ENCODE data around the gene RRAD. TPM values are rescaled to one million over a fixed set of nuclear protein-coding genes. Genes with fewer than 3 reads are reported as not detected.
"Not testable (repeated sequence)": the region's sequence is repeated elsewhere in the genome, so short reads cannot be mapped to it uniquely, and the experiment has no call there.

Gene RRAD
- total and polyA plus RNA-seq, 2 donors (not counting 3 experiments of a cell fraction or from before 2014, with no cell fraction given): 0.22 to 0.48 TPM

DNA sequence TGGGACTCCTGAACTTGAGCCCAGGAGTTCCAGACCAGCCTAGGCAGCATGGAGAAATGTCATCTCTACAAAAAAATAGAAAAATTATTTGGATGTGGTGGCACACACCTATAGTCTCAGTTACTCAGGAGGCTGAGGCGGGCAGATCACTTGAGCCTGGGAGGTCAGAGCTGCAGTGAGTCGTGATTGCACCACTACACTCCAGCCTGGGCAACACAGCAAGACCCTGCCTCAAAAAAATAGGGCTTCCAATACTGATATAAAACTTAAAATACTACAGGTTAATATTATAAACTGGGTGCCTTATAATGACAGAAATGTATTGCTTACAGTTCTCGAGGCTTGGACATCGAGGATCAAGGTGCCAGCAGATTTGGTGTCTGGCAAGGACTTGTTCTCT, 20.6 kb upstream of the RRAD start:
- H3K4me1 ChIP-seq (ENCODE audit: control insufficient read depth, extremely low read depth, insufficient read depth, low read length): peaks cover 12% of the 10 kb centered on the region
- H3K36me3 ChIP-seq (ENCODE audit: control insufficient read depth in 2 of 2, extremely low read depth in 1 of 2, insufficient read depth in 2 of 2, low read length in 2 of 2): peaks cover 0 to 23% of the 10 kb centered on the region in 2 experiments
- no peak overlapping the region for H2AFZ ChIP-seq (ENCODE audit: low read depth, low read length)
- BruUV-seq (replicated peaks): no TSS peak
- CTCF ChIA-PET: interaction anchor here (0.5 to 3.4 kb wide), 4 partner anchors 8 to 448 kb away, joined by 3 to 18 read pairs (median 4); no protein-coding TSS in a partner anchor
- H3K9me3 ChIP-seq (replicated peaks; ENCODE audit: control insufficient read depth, insufficient read depth, low read length): no peaks in the 10 kb centered on the region
- POLR2A ChIA-PET: no interaction called here
- no peak overlapping the region for H3K4me2 ChIP-seq (ENCODE audit: insufficient read depth, low read length)
- dilution Hi-C loops (cut with MboI; ENCODE audit: extremely low pct_ligation_motif_present, low sequenced_read_pairs): no loop called here
- H3K4me3 ChIP-seq (replicated peaks in 1 of 3; ENCODE audit: insufficient read depth in 1 of 3, low read depth in 1 of 3, low read length in 3 of 3): no peak overlapping the region
- H3K9ac ChIP-seq (replicated peaks; ENCODE audit: extremely low read depth, insufficient read depth, low read length): no peak overlapping the region
- no peak for DNase-seq (ENCODE audit: low read depth, low spot score)
- intact Hi-C loops (cut with micrococcal nuclease): no loop called here
- H3K79me2 ChIP-seq (ENCODE audit: control insufficient read depth, insufficient read depth, low read length): no peaks in the 10 kb centered on the region
- peaks cover 4 to 10% of the 10 kb centered on the region in 2 experiments for H3K27me3 ChIP-seq (ENCODE audit: control insufficient read depth in 2 of 2, insufficient read depth in 2 of 2, low read length in 2 of 2)
- TF ChIP-seq POLR2A (IDR thresholded peaks at IDR 0.05; ENCODE audit: low read depth, low read length) (no peak), MYC (IDR thresholded peaks at IDR 0.05; ENCODE audit: low read depth, low read length) (no peak), POLR2AphosphoS5 (IDR thresholded peaks at IDR 0.05; ENCODE audit: insufficient read depth, low read depth, low read length) (no peak), JUN (IDR thresholded peaks at IDR 0.05; ENCODE audit: borderline replicate concordance, insufficient read depth, insufficient read length, low read depth) (no peak), GATA2 (IDR thresholded peaks at IDR 0.05; ENCODE audit: insufficient read depth, insufficient read length, low read depth, low read length) (no peak), FOS (IDR thresholded peaks at IDR 0.05; ENCODE audit: borderline replicate concordance, insufficient read depth, low read length) (no peak), EZH2 (IDR thresholded peaks at IDR 0.05; ENCODE audit: borderline replicate concordance, low read depth, low read length, severe bottlenecking) (no peak)
- TF ChIP-seq, protein P1, sequence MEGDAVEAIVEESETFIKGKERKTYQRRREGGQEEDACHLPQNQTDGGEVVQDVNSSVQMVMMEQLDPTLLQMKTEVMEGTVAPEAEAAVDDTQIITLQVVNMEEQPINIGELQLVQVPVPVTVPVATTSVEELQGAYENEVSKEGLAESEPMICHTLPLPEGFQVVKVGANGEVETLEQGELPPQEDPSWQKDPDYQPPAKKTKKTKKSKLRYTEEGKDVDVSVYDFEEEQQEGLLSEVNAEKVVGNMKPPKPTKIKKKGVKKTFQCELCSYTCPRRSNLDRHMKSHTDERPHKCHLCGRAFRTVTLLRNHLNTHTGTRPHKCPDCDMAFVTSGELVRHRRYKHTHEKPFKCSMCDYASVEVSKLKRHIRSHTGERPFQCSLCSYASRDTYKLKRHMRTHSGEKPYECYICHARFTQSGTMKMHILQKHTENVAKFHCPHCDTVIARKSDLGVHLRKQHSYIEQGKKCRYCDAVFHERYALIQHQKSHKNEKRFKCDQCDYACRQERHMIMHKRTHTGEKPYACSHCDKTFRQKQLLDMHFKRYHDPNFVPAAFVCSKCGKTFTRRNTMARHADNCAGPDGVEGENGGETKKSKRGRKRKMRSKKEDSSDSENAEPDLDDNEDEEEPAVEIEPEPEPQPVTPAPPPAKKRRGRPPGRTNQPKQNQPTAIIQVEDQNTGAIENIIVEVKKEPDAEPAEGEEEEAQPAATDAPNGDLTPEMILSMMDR (IDR thresholded peaks at IDR 0.05; ENCODE audit: extremely low read depth in 1 of 2, insufficient read depth in 1 of 2, low read depth in 1 of 2, low read length in 2 of 2): no peak
- TF ChIP-seq, protein P2, sequence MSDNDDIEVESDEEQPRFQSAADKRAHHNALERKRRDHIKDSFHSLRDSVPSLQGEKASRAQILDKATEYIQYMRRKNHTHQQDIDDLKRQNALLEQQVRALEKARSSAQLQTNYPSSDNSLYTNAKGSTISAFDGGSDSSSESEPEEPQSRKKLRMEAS (IDR thresholded peaks at IDR 0.05; ENCODE audit: insufficient read depth, insufficient read length): no peak
- no peaks in the 10 kb centered on the region for H3K9me1 ChIP-seq (replicated peaks; ENCODE audit: control insufficient read depth, extremely low read depth, insufficient read depth, low read length)
- FAIRE-seq: no peak
- H3K27ac ChIP-seq (ENCODE audit: insufficient read depth, low read depth, low read length): no peak overlapping the region
- no peaks in the 10 kb centered on the region for H4K20me1 ChIP-seq (replicated peaks; ENCODE audit: control insufficient read depth, extremely low read depth, insufficient read depth, low read length)

DNA sequence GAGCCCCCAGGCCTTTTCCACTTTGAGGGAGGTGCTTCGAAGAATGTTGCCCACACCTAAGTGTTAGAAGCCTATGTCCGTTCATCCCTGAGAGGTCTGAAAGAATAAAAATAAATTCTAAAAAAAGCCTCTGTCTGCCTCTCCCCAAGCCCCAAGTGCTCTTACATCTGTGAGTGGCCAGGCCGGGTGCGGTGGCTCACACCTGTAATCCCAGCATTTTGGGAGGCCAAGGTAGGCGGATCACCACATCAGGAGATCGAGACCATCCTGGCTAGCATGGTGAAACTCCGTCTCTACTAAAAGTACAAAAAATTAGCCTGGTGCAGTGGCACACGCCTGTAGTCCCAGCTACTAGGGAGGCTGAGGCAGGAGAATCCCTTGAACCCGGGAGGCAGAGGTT, 19.6 kb upstream of the RRAD start:
- H3K9me3 ChIP-seq (replicated peaks; ENCODE audit: control insufficient read depth, insufficient read depth, low read length); H3K4me2 ChIP-seq (ENCODE audit: insufficient read depth, low read length); H3K27ac ChIP-seq (ENCODE audit: insufficient read depth, low read depth, low read length); H2AFZ ChIP-seq (ENCODE audit: low read depth, low read length); H3K9me1 ChIP-seq (replicated peaks; ENCODE audit: control insufficient read depth, extremely low read depth, insufficient read depth, low read length); H3K79me2 ChIP-seq (ENCODE audit: control insufficient read depth, insufficient read depth, low read length); dilution Hi-C loops (cut with MboI; ENCODE audit: extremely low pct_ligation_motif_present, low sequenced_read_pairs); H3K9ac ChIP-seq (replicated peaks; ENCODE audit: extremely low read depth, insufficient read depth, low read length); H3K27me3 ChIP-seq (ENCODE audit: control insufficient read depth in 2 of 2, insufficient read depth in 2 of 2, low read length in 2 of 2); H3K4me3 ChIP-seq (replicated peaks in 1 of 3; ENCODE audit: insufficient read depth in 1 of 3, low read depth in 1 of 3, low read length in 3 of 3); intact Hi-C loops (cut with micrococcal nuclease); DNase-seq (ENCODE audit: low read depth, low spot score); POLR2A ChIA-PET; BruUV-seq (replicated peaks); H4K20me1 ChIP-seq (replicated peaks; ENCODE audit: control insufficient read depth, extremely low read depth, insufficient read depth, low read length); FAIRE-seq: not testable (repeated sequence)
- Histone ChIP-seq H3K4me1 (ENCODE audit: control insufficient read depth, extremely low read depth, insufficient read depth, low read length) (peaks cover 12% of the 10 kb centered on the region), H3K36me3 (ENCODE audit: control insufficient read depth in 2 of 2, extremely low read depth in 1 of 2, insufficient read depth in 2 of 2, low read length in 2 of 2) (peaks cover 0 to 30% of the 10 kb centered on the region in 2 experiments)
- CTCF ChIA-PET: interaction anchor here (0.6 to 3.4 kb wide), 4 partner anchors 8 to 240 kb away, joined by 3 to 18 read pairs (median 4); no protein-coding TSS in a partner anchor
